22Rv1 (cell line): ENCODE results near the gene CARD6.
"Not testable (repeated sequence)": the region's sequence is repeated elsewhere in the genome, so short reads cannot be mapped to it uniquely, and the experiment has no call there.

Source experiments
- H3K27ac ChIP-seq: fragments of 450-650 bp; 2 replicates; pipeline ENCODE4 v1.5.1; 2017
- ZFX ChIP-seq: fragments of 450-650 bp; IDR thresholded peaks from 2 replicates; pipeline ENCODE4 v1.6.1; 2017; ENCODE audit warnings: antibody characterized with exemption, borderline replicate concordance
- TF ChIP-seq, protein P1 (sequence below): fragments of 450-650 bp; IDR thresholded peaks from 2 replicates; pipeline ENCODE4 v1.5.1; 2017; ENCODE audit warnings: mild to moderate bottlenecking

The CARD6 gene, protein sequence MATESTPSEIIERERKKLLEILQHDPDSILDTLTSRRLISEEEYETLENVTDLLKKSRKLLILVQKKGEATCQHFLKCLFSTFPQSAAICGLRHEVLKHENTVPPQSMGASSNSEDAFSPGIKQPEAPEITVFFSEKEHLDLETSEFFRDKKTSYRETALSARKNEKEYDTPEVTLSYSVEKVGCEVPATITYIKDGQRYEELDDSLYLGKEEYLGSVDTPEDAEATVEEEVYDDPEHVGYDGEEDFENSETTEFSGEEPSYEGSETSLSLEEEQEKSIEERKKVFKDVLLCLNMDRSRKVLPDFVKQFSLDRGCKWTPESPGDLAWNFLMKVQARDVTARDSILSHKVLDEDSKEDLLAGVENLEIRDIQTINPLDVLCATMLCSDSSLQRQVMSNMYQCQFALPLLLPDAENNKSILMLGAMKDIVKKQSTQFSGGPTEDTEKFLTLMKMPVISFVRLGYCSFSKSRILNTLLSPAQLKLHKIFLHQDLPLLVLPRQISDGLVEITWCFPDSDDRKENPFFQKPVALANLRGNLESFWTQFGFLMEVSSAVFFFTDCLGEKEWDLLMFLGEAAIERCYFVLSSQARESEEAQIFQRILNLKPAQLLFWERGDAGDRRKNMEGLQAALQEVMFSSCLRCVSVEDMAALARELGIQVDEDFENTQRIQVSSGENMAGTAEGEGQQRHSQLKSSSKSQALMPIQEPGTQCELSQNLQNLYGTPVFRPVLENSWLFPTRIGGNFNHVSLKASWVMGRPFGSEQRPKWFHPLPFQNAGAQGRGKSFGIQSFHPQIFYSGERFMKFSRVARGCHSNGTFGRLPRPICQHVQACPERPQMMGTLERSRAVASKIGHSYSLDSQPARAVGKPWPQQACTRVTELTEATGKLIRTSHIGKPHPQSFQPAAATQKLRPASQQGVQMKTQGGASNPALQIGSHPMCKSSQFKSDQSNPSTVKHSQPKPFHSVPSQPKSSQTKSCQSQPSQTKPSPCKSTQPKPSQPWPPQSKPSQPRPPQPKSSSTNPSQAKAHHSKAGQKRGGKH

DNA sequence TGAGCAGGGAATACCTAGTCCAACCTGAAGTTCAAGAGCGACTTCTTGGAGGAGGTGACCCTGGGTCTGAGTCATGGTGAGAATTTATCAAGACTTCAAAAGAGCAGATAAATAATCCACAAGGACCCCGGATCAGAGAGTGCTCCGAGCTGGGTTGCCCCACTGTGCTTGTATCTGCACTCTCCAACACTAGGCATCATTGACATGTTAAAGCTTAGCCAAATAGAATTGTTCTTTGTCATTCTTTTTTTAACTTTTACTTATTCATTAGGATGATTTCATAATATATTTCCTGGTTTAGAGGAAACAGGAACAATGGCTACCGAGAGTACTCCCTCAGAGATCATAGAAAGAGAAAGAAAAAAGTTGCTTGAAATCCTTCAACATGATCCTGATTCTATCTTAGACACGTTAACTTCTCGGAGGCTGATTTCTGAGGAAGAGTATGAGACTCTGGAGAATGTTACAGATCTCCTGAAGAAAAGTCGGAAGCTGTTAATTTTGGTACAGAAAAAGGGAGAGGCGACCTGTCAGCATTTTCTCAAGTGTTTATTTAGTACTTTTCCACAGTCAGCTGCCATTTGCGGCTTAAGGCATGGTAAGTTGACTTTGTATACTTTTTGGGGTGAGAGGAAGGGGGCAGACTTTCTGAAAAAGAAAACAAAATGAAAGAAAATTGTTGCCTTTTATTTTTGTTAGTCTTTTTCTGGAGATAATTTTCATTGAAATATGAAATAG, at the start of gene CARD6:
TSS of gene CARD6 (plus strand) at position 300 of the 738 bp plus-strand sequence. CDS start at position 316, 16 bp downstream.
- no peak within 1 kb of the TSS for H3K27ac ChIP-seq
- TF ChIP-seq, protein P1, sequence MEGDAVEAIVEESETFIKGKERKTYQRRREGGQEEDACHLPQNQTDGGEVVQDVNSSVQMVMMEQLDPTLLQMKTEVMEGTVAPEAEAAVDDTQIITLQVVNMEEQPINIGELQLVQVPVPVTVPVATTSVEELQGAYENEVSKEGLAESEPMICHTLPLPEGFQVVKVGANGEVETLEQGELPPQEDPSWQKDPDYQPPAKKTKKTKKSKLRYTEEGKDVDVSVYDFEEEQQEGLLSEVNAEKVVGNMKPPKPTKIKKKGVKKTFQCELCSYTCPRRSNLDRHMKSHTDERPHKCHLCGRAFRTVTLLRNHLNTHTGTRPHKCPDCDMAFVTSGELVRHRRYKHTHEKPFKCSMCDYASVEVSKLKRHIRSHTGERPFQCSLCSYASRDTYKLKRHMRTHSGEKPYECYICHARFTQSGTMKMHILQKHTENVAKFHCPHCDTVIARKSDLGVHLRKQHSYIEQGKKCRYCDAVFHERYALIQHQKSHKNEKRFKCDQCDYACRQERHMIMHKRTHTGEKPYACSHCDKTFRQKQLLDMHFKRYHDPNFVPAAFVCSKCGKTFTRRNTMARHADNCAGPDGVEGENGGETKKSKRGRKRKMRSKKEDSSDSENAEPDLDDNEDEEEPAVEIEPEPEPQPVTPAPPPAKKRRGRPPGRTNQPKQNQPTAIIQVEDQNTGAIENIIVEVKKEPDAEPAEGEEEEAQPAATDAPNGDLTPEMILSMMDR, result no peak
- no peak for TF ChIP-seq ZFX

DNA sequence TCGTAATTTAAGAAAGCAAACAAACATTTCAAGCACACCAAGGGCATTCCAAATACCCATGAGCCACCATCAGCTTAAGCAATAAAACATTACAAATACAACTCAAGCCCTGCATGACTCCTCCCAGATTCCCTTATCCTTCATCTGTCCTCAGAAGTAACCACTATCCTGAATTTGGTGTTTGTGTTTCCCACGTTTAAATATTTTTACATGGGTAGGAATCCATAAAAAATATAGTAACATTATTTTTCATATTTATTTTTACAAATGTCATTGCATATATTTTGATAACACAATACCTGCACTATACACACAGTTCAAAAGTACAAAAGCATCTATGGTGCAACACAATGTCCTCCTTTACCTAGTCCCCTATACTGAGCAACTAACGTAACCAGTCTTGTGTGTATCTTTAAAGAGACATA, 49.4 kb upstream of the CARD6 start:
- TF ChIP-seq, protein P1, result no peak
- no peak for TF ChIP-seq ZFX
- H3K27ac ChIP-seq, result peak overlapping the region; percentile 43

DNA sequence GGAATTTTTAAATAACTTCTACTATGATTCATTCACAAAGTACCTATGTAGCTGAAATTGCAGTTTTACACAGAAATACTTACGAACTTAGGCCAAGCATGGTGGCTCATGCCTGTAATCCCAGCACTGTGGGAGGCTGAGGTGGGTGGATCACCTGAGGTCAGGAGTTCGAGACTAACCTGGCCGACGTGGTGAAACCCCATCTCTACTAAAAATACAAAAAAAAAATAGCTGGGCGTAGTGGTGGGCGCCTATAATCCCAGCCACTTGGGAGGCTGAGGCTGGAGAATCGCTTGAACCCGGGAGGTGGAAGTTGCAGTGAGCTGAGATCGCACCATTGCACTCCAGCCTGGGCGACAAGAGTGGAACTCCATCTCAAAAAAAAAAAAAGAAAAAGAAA, 48.5 kb upstream of the CARD6 start:
- peak overlapping the region; percentile 43; the same call in 1 of the 2 replicates for H3K27ac ChIP-seq

DNA sequence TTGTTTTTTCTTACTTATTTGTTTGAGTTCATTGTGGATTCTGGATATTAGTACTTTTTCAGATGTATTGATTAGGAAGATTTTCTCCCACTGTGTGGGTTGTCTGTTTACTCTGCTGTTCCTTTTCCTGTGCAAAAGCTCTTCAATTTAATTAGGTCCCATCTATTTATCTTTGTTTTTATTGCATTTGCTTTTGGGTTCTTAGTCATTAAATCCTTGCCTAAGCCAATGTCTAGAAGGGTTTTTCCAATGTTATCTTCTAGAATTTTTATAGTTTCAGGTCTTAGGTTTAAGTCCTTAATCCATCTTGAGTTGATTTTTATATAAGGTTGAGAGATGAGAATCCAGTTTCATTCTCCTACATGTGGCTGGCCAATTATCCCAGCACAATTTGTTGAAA, 46.8 kb upstream of the CARD6 start:
- H3K27ac ChIP-seq, result not testable (repeated sequence)

DNA sequence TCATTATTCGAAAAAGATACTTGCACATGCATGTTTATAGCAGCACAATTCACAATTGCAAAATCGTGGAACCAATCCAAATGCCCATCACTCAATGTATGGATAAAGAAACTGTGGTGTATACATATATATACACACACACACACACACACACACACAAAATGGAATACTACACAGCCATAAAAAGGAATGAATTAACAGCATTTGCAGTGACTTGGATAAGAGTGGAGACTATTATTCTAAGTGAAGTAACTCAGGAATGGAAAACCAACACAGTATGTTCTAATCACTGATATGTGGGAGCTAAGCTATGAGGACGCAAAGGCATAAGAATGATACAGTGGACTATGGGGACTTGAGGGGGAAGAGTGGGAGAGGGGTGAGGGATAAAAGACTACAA, 46.3 kb upstream of the CARD6 start:
- peak overlapping the region; percentile 100; the same call in 1 of the 2 replicates for H3K27ac ChIP-seq

DNA sequence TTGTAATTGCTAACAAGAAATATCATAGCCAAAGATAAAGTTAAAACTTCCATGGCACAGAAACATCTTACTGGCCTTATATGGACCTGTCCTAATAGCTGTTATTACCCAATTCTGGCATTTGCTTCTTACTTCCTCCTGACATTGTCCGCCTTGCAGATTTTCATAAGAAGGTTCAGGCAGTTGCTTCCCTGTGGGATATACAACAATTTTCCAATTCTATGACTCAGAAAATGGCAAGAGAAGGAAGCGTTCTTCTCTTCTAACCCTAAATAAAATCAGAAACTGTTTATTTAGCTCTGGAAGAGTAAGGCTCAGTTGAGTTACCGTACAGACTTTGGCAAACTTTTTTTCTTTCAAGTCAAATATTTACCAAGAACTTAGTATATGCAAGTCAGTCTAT, 44.7 kb upstream of the CARD6 start:
- TF ChIP-seq, protein P1, result no peak
- no peak for TF ChIP-seq ZFX
- H3K27ac ChIP-seq, result peak overlapping the region; percentile 100

DNA sequence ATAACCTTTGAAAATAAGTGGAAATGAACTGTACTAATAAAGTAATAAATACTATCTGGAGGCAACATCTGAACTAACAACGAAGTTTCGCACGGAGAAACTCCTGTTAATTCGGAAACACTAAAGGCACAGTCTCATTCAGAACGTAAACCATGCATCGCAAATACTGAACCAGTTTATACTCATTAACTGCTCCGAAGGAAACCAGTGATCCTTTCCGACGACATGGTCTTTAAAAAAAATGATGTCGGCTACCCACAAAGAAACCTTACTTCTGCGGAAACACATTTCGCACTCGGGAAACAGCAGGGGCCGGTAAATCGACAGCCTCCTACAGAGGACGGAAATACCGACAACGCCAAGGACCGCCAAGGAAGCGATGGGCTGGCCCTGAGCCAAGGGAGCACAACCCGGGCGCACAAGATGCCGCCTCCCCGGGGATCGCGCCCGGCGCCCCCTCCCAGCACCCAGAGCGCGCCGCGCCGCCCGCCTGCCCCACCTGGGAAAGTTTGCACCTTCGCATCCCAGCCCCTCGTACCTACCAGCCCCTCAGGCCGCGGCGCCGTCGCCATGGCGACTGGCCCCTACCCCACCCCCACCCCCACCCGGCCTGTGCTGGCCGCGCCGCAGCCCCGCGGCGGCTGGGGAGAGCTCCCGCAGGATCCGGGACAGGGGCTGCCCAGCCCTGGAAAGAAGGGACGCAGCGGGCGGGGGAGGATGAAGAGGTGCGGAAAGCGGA, 43.7 kb upstream of the CARD6 start:
- no peak for TF ChIP-seq ZFX
- TF ChIP-seq, protein P1, result no peak
- peak overlapping the region; percentile 100 for H3K27ac ChIP-seq
